NT2/D1 (cell line): ENCODE results near the gene ZNF341.

Experiments used
- YY1 ChIP-seq: IDR thresholded peaks from 2 replicates; pipeline ENCODE4 v1.6.1; 2011; ENCODE audit not compliant: insufficient read length, insufficient read depth
- ZNF274 ChIP-seq: IDR thresholded peaks from 2 replicates; pipeline ENCODE4 v1.6.1; 2011; ENCODE audit warnings: mild to moderate bottlenecking, low read depth, low read length

DNA sequence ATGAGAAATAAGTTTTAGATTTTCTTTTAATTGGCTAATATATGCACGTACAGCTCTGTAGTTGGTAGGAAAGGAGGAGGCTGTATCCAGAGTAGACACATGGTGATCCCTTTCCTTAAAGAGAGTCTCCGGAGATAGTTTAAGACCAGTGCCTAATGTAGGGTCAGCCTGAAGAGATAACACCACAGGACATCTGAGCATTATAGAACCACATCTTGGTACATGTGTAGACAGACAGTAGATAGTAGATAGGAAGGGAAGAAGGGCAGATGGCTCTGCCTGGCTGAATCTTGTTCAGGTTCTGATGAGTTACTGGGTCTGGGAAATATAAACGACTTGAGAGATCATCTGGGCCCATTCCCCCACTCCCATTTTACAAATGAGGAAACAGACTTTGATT is 97.8 kb downstream of the ZNF341 start:
- TF ChIP-seq YY1 (no peak), ZNF274 (no peak)
